Mammary epithelial cell (primary cell): ENCODE measurements around the gene AKR1C4.

Experiments
- EZH2 ChIP-seq: IDR thresholded peaks from 2 replicates; pipeline ENCODE4 v1.6.1; 2012; ENCODE audit warnings: low read length, inconsistent platforms, borderline replicate concordance
- TF ChIP-seq, protein P1 (sequence below), 2 donors: IDR thresholded peaks in 1 of 2; conservative IDR thresholded peaks in 1 of 2; 2 replicates each; pipeline ENCODE4 v1.5.1; 2011 to 2012; ENCODE audit warnings: inconsistent platforms in 2 of 2, low read length in 2 of 2, mild to moderate bottlenecking in 2 of 2, control low read depth in 1 of 2, low read depth in 1 of 2; ENCODE audit not compliant: insufficient read depth in 1 of 2; ENCODE audit errors: extremely low read depth in 1 of 2

DNA sequence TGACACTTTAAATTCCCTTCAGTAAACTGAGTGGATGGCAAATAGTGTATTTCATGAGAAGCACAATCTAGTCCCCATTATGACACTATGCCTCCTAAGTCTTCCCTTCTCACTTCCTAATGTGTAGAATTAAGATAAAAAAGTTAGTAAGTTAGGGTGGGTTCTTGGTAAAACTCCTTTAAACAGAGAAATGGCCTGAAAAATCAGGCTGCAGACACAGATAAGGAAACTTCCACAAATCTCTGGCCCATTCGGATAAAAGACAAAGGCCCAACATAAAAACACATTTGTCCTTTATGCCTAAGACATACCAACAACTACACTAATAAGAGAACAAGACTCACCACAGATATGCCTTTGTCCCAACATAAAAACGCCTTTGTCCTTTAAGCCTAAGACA is 33.1 kb upstream of the AKR1C4 start:
- TF ChIP-seq, protein P1, sequence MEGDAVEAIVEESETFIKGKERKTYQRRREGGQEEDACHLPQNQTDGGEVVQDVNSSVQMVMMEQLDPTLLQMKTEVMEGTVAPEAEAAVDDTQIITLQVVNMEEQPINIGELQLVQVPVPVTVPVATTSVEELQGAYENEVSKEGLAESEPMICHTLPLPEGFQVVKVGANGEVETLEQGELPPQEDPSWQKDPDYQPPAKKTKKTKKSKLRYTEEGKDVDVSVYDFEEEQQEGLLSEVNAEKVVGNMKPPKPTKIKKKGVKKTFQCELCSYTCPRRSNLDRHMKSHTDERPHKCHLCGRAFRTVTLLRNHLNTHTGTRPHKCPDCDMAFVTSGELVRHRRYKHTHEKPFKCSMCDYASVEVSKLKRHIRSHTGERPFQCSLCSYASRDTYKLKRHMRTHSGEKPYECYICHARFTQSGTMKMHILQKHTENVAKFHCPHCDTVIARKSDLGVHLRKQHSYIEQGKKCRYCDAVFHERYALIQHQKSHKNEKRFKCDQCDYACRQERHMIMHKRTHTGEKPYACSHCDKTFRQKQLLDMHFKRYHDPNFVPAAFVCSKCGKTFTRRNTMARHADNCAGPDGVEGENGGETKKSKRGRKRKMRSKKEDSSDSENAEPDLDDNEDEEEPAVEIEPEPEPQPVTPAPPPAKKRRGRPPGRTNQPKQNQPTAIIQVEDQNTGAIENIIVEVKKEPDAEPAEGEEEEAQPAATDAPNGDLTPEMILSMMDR (conservative IDR thresholded peaks at IDR 0.05 in 1 of 2, IDR thresholded peaks at IDR 0.05 in 1 of 2; ENCODE audit: extremely low read depth in 1 of 2, insufficient read depth in 1 of 2, low read depth in 1 of 2, low read length in 2 of 2): no peak
- TF ChIP-seq EZH2: no peak
